Fibroblast of upper back skin (primary cell): Measurements from ENCODE around the gene BUD31.
"Not testable (repeated sequence)": the region's sequence is repeated elsewhere in the genome, so short reads cannot be mapped to it uniquely, and the experiment has no call there.

Experiments
- DNase-seq: peaks from one replicate; pipeline ENCODE4 v3.0.0-alpha.2; 2013

The BUD31 gene

GRCh38 chr7:99408379-99409191 is at the start of gene BUD31, which contains the start of gene PDAP1:
BUD31 (plus strand) TSS chr7:99408969; CDS start chr7:99411093, 2,124 bp downstream.
PDAP1 (minus strand) TSS chr7:99408597; CDS start chr7:99408548, 49 bp downstream.
- peak; percentile 94 for DNase-seq

- no peak for DNase-seq
These were observed 49.2 kb upstream of the BUD31 start for GRCh38 chr7:99359465-99360154.

DNA sequence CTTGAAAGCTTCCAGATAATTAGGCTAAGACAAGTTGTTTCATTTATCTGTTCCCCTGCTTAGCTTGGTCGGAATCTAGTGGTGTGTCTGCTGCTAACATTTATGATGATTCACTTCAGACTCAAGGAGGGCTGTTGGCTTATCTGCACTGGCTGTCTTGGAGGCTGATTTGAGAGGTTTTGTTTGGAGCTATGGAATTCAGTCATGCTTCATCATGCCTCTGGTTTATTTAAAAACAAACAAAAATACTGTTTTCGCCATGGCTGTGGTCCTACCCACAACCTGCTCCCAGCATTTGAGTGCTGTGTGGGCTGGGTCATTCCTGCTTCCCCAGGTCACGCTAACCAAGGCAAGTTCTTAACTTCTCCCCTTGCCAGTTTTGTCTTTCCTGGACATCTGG is 46.0 kb upstream of the BUD31 start:
- DNase-seq = peak; percentile 32

GRCh38 chr7:99363286-99363685 is 45.5 kb upstream of the BUD31 start:
- no peak for DNase-seq

DNA sequence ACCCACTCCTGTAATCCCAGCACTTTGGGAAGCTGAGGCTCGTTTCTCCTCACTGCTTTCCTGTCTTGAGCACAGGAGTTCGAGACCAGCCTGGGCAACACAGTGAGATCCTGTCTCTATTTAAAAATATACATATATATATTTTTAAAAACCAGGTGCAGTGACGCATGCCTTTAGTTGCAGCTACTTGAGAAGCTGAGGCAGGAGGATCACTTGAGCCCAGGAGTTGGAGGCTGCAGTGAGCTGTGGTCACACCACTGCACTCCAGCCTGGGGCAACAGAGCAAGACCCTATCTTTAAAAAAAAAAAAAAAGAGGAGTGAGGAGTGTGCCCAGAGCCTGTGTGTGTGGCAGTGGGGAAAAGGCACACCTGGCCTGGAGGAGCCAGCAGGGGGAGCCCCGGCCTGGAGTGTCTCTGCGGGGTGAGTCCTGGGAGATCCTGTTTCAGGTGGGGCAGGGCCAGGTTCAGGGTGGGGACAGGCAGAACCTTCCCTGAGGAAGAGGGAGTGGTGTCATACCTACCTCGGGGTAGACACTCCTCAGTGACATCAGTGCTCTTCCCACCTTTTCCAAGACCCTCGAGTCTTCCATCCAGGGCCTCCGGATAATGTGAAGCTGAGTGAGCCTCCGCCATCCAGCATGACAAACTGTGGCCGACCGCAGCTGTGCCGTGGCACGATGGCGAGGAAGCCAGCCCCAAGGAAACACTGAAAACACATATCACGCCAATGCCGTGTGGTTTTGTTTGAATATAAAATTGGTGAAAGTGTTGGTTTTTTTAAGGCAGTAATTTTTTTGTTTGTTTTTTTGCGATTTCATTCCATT is 43.2 kb upstream of the BUD31 start:
- DNase-seq = no peak

- DNase-seq = no peak
These were observed 42.1 kb upstream of the BUD31 start for GRCh38 chr7:99366646-99367045.

- DNase-seq = peak; percentile 26
These were observed 39.9 kb upstream of the BUD31 start for GRCh38 chr7:99368750-99369389.

DNA sequence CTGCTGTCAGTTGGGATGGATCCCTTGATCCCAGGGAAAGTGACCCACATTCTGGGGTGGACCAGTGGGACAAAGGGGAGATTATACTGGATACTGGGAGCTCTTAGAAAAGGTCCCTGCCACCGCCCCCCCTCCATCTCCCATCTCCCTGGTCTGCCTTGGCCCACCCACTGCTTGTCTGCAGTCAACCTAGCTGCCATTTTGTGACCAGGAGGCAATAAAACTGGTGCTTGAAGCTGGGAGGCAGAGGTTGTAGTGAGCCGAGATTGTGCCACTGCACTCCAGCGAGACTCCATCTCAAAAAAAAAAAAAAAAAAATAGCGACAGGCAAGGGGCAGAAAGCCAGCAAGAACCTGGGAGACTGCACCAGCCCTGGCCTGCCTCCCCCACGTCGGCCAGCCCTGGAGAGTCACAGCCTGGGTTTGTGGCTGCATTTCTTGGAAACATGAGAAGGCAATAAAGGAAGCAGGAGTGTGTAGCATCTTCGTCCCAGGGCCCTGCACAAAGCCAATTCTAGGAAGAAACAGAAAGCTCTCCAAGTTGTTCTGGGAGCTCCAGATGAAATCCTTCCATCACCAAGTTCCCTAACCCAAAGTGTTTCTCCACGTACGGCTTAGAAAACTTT is 38.9 kb upstream of the BUD31 start:
- DNase-seq = peak; percentile 67

GRCh38 chr7:99371376-99371920 is 37.3 kb upstream of the BUD31 start:
- peak; percentile 27 for DNase-seq

DNA sequence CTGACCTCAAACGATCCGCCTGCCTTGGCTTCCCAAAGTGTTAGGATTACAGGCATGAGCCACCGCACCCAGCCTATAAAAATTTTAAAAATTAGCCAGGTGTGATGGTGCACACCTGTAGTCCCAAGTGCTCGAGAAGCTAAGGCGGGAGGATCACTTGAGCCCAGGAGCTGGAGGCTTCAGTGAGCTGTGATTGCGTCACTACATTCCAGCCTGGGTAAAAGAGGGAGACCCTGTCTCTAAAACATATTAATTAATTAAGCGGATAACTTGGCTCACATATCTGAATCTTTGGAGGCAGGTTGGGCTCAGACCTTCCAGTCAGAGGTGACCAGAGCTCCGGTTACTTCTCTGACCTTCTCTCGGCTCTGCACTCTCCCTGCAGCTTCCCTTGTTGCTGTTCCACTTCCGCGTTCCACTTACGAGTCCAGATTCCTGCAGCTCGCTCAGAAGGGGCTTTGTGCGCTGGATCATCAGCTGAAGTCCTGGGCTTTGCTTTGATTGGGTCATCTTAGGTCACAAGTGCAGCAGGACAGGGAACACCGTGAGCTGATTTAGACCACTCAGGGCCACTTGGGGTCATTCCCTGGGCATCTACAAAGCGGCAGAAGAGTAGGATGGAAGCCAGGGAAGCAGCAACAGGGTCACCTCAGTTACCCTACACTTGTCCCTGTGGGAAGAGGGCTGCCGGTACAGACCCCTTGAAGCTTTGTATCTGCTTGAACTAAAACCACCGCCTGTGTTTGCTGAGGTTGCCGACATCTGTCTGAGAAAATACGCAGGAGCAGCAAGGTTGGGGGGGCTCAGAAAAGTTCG is 36.3 kb upstream of the BUD31 start:
- DNase-seq = peak; percentile 63

- DNase-seq = no peak
These were observed 35.4 kb upstream of the BUD31 start for GRCh38 chr7:99373091-99374066.

DNA sequence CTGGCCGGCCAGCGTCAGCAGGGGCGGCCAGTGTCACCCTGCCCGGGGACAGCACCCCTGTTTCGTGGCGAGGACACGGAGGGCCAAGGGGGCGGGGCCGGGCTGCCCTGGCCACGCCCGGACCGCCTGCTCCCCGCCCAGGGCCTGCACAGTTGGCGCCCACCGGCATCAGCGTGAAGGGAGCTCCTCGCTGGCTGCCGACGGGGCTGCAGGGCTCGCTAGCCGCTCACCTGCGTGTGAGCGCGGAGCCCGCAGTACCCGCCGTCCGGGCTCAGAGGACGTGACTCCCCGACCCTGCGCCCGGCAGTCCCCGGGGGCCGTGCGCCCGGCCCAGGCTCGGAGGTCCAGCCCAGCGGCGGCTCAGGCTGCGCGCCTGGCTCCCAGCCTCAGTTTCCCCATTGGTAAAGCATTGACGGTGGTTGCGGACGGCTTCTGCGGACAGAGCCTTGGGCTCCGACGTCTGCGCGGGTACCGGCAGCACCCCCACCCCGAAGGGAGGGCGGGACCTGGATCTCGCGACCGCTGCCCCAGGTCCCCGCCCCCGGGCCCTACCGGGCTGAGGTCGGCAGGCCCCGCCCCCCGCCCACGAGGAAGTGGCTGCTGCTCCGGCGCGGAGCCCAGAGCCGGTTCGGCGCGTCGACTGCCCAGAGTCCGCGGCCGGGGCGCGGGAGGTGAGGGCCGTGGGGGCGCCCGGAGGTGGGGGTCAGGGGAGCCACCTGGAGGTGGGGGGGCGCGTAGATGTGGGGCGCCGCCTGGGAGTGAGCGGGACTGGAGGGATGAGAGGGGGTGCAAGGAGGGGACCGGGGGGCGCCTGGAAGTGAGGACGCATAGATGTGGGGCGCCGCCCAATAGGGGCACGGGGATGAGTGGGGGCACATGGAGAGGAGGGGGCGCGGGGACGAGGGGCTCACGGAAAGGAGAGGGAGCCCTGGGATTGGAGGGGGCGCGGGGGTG is 34.4 kb upstream of the BUD31 start, which contains the start of gene ARPC1B:
Gene ARPC1B, plus strand, starts transcription at position 620 of the 954 bp plus-strand sequence. CDS start 10,985 bp downstream, outside the sequence.
- DNase-seq = peak; percentile 67

DNA sequence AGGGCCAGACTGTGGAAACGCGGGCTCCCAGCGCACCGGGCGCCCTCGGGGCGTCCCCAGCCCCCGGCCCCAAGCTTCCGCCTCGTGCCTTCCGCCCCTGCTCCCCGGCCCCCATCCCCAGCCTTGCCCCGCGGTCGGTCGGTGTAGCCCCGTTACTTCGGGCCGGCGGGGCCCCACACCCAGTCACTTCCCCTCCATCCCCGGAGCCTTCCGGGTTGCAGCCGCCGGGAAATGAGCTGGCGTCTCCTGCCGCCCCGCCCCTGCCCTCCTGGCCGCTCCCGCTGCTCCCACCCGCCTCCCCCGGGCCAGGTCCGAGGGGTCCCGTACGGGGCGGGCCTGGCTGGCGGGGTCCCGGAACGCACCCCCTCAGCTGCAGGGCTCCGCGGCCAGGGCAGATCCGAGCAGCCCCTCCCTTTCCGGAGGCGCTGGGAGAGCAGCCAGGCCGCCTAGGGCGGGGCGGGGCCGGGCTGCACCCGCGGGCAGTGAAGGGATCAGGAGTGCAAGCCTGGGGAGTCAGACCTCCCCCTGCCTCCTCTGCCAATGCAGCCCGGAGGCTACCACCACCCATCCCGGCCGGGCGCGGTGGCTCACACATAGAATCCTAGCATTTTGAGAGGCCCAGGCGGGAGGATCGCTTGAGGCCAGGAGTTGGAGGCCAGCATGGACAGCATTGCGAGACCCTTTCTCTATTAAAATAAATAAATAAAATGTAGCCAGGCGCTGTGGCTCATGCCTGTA is 33.5 kb upstream of the BUD31 start:
- peak; percentile 55 for DNase-seq

- DNase-seq = peak; percentile 76
These were observed 29.7 kb upstream of the BUD31 start for GRCh38 chr7:99379043-99379577.

GRCh38 chr7:99379693-99380031 is 29.1 kb upstream of the BUD31 start:
- not testable (repeated sequence) for DNase-seq

DNA sequence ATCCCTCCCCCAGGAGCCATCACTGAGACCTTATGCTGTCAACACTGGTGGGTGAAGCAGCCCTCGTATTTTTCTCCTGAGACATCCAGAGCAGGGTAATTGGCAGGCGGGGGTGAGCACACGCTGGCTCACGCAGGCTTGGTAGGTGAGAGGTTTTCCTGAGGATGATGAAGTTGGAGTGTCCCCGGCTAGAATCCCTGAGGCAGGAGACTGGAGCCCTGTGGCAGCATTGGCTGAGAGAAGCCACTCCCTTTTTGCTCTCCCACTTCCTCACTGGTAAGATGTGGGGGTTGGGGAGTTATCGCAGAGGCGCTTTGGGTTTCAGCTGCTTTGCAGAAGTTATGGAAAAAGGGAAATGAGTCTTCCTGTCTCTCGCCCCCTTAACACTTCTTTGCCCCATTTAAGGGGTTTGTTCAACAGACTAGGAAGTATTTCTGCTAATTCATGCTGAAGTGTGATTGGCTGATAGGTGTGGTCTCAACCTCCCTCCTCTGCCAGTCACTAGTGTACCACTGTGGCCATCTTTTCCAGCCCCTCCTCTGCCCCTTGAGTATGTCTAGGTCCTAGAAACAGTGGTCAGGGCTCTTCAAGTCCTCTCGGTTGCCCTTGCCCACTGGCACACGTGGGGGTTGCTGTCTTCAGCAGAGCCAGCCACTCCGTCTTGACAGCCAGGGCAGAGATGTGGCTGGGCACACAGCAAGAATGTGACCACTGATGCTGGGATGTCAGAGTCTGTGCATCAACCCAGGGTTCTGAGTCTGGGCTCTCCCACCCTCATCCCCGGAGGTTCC is 28.5 kb upstream of the BUD31 start:
- DNase-seq = peak; percentile 47
